ENCODE results near the gene STKLD1.

Gene STKLD1

GRCh38 chr9:133419005-133419404, 42.8 kb downstream of the STKLD1 start:
- no peaks in the 10 kb centered on the region for H3K27me3 ChIP-seq (ENCODE audit: control insufficient read depth, low read length)
- no peak for TF ChIP-seq EZH2phosphoT487 (IDR thresholded peaks at IDR 0.05; ENCODE audit: borderline replicate concordance, low read length)
- H3K27ac ChIP-seq (ENCODE audit: low read depth, low read length), result no peak overlapping the region
- peaks cover 13% of the 10 kb centered on the region for H3F3A ChIP-seq (ENCODE audit: control insufficient read depth, insufficient read depth)
- peaks cover 11% of the 10 kb centered on the region; the same call in 1 of the 2 replicates for H4K20me1 ChIP-seq (ENCODE audit: control insufficient read depth, insufficient read depth, low read depth, low read length)
- H3K36me3 ChIP-seq (ENCODE audit: control insufficient read depth, low read length), result peaks cover 35% of the 10 kb centered on the region
- H3K9me2 ChIP-seq (replicated peaks; ENCODE audit: control insufficient read depth, low read length), result no peaks in the 10 kb centered on the region
- peak overlapping the region; percentile 89 for H3K4me3 ChIP-seq (ENCODE audit: low read length)
- peaks cover 54% of the 10 kb centered on the region for H3K4me1 ChIP-seq (ENCODE audit: control insufficient read depth, low read length)
- H3K79me2 ChIP-seq (ENCODE audit: control insufficient read depth, low read length), result peaks cover 54% of the 10 kb centered on the region
- H3K4me2 ChIP-seq (ENCODE audit: low read length), result peak overlapping the region; percentile 74
- no peaks in the 10 kb centered on the region for H3K9me3 ChIP-seq (ENCODE audit: control insufficient read depth, insufficient read depth, low read length)

- peak overlapping the region; percentile 61 for H3K4me3 ChIP-seq (ENCODE audit: low read length)
- peak overlapping the region; percentile 30; the same call in 1 of the 2 replicates for H3K27ac ChIP-seq (ENCODE audit: low read depth, low read length)
- peaks cover 40% of the 10 kb centered on the region for H3K79me2 ChIP-seq (ENCODE audit: control insufficient read depth, low read length)
- no peaks in the 10 kb centered on the region for H3K9me2 ChIP-seq (replicated peaks; ENCODE audit: control insufficient read depth, low read length)
- TF ChIP-seq CTCF (IDR thresholded peaks at IDR 0.05; ENCODE audit: low read depth, low read length, poor library complexity, severe bottlenecking) (no peak), EZH2phosphoT487 (IDR thresholded peaks at IDR 0.05; ENCODE audit: borderline replicate concordance, low read length) (no peak)
- peaks cover 11% of the 10 kb centered on the region; the same call in 1 of the 2 replicates for H4K20me1 ChIP-seq (ENCODE audit: control insufficient read depth, insufficient read depth, low read depth, low read length)
- H3K36me3 ChIP-seq (ENCODE audit: control insufficient read depth, low read length), result peaks cover 21% of the 10 kb centered on the region
- H3F3A ChIP-seq (ENCODE audit: control insufficient read depth, insufficient read depth), result peaks cover 13% of the 10 kb centered on the region
- peaks cover 48% of the 10 kb centered on the region for H3K4me1 ChIP-seq (ENCODE audit: control insufficient read depth, low read length)
- H3K4me2 ChIP-seq (ENCODE audit: low read length), result peak overlapping the region; percentile 71
- no peaks in the 10 kb centered on the region for H3K27me3 ChIP-seq (ENCODE audit: control insufficient read depth, low read length)
- no peaks in the 10 kb centered on the region for H3K9me3 ChIP-seq (ENCODE audit: control insufficient read depth, insufficient read depth, low read length)
These were observed 44.2 kb downstream of the STKLD1 start for GRCh38 chr9:133420392-133420827.

- no peak within 1 kb of the TSS for H3K4me3 ChIP-seq (ENCODE audit: low read length)
- no peaks in the 10 kb centered on the region for H3K9me3 ChIP-seq (ENCODE audit: control insufficient read depth, insufficient read depth, low read length)
- H3K79me2 ChIP-seq (ENCODE audit: control insufficient read depth, low read length), result peaks cover 26% of the 10 kb centered on the region
- H3K36me3 ChIP-seq (ENCODE audit: control insufficient read depth, low read length), result peaks cover 6% of the 10 kb centered on the region
- peaks cover 33% of the 10 kb centered on the region for H3K4me1 ChIP-seq (ENCODE audit: control insufficient read depth, low read length)
- H4K20me1 ChIP-seq (ENCODE audit: control insufficient read depth, insufficient read depth, low read depth, low read length), result no peaks in the 10 kb centered on the region
- H3F3A ChIP-seq (ENCODE audit: control insufficient read depth, insufficient read depth), result peaks cover 13% of the 10 kb centered on the region
- no peak within 1 kb of the TSS for H3K4me2 ChIP-seq (ENCODE audit: low read length)
- H3K27ac ChIP-seq (ENCODE audit: low read depth, low read length), result no peak within 1 kb of the TSS
- peaks cover 8% of the 10 kb centered on the region; the same call in 1 of the 2 replicates for H3K27me3 ChIP-seq (ENCODE audit: control insufficient read depth, low read length)
- H3K9me2 ChIP-seq (replicated peaks; ENCODE audit: control insufficient read depth, low read length), result no peaks in the 10 kb centered on the region
- TF ChIP-seq EZH2phosphoT487 (IDR thresholded peaks at IDR 0.05; ENCODE audit: borderline replicate concordance, low read length) (no peak), CTCF (IDR thresholded peaks at IDR 0.05; ENCODE audit: low read depth, low read length, poor library complexity, severe bottlenecking) (peak; percentile 32)
These were observed 45.7 kb downstream of the STKLD1 start, which contains the start of gene ADAMTS13 for GRCh38 chr9:133421615-133422542. Gene ADAMTS13 (plus strand): TSS chr9:133422367. CDS start chr9:133422444, 77 bp downstream.

- peaks cover 19% of the 10 kb centered on the region for H3K27me3 ChIP-seq (ENCODE audit: control insufficient read depth, low read length)
- no peaks in the 10 kb centered on the region for H3K36me3 ChIP-seq (ENCODE audit: control insufficient read depth, low read length)
- no peaks in the 10 kb centered on the region for H4K20me1 ChIP-seq (ENCODE audit: control insufficient read depth, insufficient read depth, low read depth, low read length)
- no peak overlapping the region for H3K4me2 ChIP-seq (ENCODE audit: low read length)
- no peaks in the 10 kb centered on the region for H3K9me2 ChIP-seq (replicated peaks; ENCODE audit: control insufficient read depth, low read length)
- H3K4me3 ChIP-seq (ENCODE audit: low read length), result no peak overlapping the region
- no peak overlapping the region for H3K27ac ChIP-seq (ENCODE audit: low read depth, low read length)
- H3K79me2 ChIP-seq (ENCODE audit: control insufficient read depth, low read length), result peaks cover 12% of the 10 kb centered on the region
- H3K9me3 ChIP-seq (ENCODE audit: control insufficient read depth, insufficient read depth, low read length), result no peaks in the 10 kb centered on the region
- peaks cover 32% of the 10 kb centered on the region for H3K4me1 ChIP-seq (ENCODE audit: control insufficient read depth, low read length)
- TF ChIP-seq EZH2phosphoT487 (IDR thresholded peaks at IDR 0.05; ENCODE audit: borderline replicate concordance, low read length) (no peak), CTCF (IDR thresholded peaks at IDR 0.05; ENCODE audit: low read depth, low read length, poor library complexity, severe bottlenecking) (no peak)
- H3F3A ChIP-seq (ENCODE audit: control insufficient read depth, insufficient read depth), result peaks cover 13% of the 10 kb centered on the region
These were observed 47.0 kb downstream of the STKLD1 start for GRCh38 chr9:133423216-133423615.
